Left renal pelvis (tissue), 4 donors: Measurements from ENCODE around the gene COPS2. TPM values are rescaled to one million over a fixed set of nuclear protein-coding genes. Genes with fewer than 3 reads are reported as not detected.
A peak's percentile ranks its signal among the peaks of the same experiment; 100 is the strongest.
"Not testable (repeated sequence)": the region's sequence is repeated elsewhere in the genome, so short reads cannot be mapped to it uniquely, and the experiment has no call there.

Source experiments
- DNase-seq, 4 donors: peaks; one replicate each; pipeline ENCODE4 v3.0.0-alpha.2; 2013; ENCODE audit warnings: low read depth in 4 of 4, low spot score in 3 of 4
- polyA plus RNA-seq, 4 donors: library from polyadenylated mRNA; unstranded; fragments of 120-200 nt; gene quantifications; one replicate each; pipeline ENCODE4 v1.2.1, GENCODE V29; 2013; ENCODE audit not compliant: insufficient read length in 4 of 4

Gene COPS2
- polyA plus RNA-seq, 4 donors = 87.2 to 132 (median 104) TPM

- DNase-seq = no peak
Observed at GRCh38 chr15:49110158-49110944, 45.0 kb downstream of the COPS2 start.

- no peak for DNase-seq
Observed at GRCh38 chr15:49103002-49103401, 52.4 kb downstream of the COPS2 start.

GRCh38 chr15:49101536-49101935 is 53.9 kb downstream of the COPS2 start:
- no peak for DNase-seq

- DNase-seq = no peak
Observed at GRCh38 chr15:49096090-49096750, 59.2 kb downstream of the COPS2 start.

- DNase-seq = no peak
Observed at GRCh38 chr15:49094923-49095322, 60.5 kb downstream of the COPS2 start.

- DNase-seq = no peak
Observed at GRCh38 chr15:49093252-49094105, 61.9 kb downstream of the COPS2 start.

GRCh38 chr15:49088996-49089395 is 66.4 kb downstream of the COPS2 start:
- DNase-seq = no peak

- DNase-seq = no peak
Observed at GRCh38 chr15:49085696-49086459, 69.5 kb downstream of the COPS2 start.

- DNase-seq = no peak
Observed at GRCh38 chr15:49084285-49084570, 71.2 kb downstream of the COPS2 start.

GRCh38 chr15:49083401-49084284 is 71.8 kb downstream of the COPS2 start:
- no peak for DNase-seq

- peak in 2 of 4 donors; percentile 12 for DNase-seq
Observed at GRCh38 chr15:49082960-49083359, 72.4 kb downstream of the COPS2 start.

GRCh38 chr15:49079340-49080039 is 75.9 kb downstream of the COPS2 start:
- no peak for DNase-seq

GRCh38 chr15:49075881-49076280 is 79.5 kb downstream of the COPS2 start:
- DNase-seq = no peak

GRCh38 chr15:49074589-49075287 is 80.7 kb downstream of the COPS2 start:
- DNase-seq = not testable (repeated sequence)
